C1 segment of cervical spinal cord (tissue), 14 donors: ENCODE measurements around the gene TANGO2.
A peak's percentile ranks its signal among the peaks of the same experiment; 100 is the strongest.
"Not testable (repeated sequence)": the region's sequence is repeated elsewhere in the genome, so short reads cannot be mapped to it uniquely, and the experiment has no call there.

Source experiments
- DNase-seq, 14 donors: peaks; one replicate each; lab custom pipeline; 2025; lab: John Stamatoyannopoulos, UW

The TANGO2 gene

DNA sequence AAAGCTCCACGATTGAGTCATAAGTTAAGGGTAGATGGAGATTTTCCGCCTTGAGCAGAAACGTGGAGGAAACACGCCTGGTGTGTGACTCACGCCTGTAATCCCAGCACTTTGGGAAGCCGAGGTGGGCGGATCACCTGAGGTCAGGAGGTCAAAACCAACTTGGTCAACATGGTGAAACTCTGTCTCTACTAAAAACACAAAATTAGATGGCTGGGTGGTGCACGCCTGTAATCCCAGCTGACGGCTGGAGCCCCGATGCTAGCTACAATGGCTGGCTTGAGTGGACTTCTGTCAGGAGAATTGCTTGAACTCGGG, 41.8 kb downstream of the TANGO2 start:
- no peak for DNase-seq

DNA sequence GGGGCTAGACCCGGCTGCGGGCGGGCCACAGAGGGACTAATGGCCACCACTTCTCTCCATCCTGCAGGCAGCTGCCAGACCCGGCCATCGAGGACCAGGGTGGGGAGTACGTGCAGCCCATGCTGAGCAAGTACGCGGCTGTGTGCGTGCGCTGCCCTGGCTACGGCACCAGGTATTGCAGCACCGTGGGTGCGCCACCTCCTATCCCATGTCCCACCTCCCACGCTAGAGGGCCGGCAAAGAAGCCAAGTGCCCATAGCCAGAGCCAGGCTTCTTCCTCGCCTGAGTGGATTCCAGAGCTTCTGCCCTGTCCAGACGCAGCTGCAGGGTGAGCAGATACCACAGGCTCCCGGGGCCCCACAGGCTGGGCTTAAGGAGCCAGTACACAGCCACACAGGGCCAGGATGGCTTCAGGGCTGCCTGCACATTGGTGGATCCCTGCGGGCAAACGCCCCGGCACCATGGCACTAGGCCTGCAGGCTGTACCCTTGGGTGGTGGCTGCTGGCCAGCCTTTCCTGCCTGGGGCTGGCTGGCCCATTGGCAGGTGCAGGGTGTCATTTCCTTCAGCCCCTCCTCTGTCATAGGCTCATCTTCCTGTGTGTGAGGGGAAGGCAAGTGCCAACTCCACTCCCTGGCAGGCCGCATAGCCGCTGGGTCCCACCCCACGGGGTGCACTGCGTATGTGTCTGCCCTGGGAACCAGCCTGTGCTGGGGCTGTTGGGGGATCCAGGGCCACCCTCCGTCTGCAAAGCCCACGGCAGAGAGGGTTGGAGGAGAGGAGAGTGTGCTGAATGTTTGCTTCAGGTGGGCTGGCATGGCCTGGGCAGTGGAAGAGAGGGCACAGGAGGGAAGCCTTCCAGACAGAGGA, 42.6 kb downstream of the TANGO2 start:
- DNase-seq = no peak

DNA sequence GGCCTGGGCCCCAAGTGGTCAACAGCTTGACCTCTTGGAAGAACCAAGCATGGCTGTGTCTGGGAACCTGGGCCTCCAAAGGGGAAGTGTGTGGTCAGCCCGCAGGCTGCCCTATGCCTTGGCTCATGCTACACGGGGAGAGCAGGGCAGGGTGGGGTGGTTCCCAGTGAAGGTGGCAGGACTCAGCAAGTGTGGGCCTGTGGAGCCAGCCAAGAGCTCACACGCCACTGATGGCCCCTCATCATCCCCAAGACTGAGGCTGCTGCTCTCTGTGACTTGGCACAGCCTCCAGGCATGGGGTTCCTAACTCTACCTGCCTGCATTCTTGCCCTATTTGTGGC, 43.2 kb downstream of the TANGO2 start:
- DNase-seq = no peak

DNA sequence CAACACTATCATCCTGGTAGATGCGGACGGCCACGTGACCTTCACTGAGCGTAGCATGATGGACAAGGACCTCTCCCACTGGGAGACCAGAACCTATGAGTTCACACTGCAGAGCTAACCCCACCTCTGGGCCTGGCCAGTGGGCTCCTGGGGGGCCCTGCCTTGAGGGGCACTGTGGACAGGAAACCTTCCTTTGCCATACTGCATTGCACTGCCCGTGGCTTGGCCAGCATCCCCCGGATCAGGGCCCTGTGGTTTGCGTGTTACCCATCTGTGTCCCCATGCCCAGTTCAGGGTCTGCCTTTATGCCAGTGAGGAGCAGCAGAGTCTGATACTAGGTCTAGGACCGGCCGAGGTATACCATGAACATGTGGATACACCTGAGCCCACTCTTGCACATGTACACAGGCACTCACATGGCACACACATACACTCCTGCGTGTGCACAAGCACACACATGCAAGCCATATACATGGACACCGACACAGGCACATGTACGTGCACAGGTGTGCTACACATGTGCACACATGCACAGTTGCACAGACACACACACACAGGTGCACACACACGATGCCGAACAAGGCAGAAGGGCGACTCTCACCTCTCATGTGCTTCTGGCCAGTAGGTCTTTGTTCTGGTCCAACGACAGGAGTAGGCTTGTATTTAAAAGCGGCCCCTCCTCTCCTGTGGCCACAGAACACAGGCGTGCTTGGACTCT, 43.8 kb downstream of the TANGO2 start:
- no peak for DNase-seq

DNA sequence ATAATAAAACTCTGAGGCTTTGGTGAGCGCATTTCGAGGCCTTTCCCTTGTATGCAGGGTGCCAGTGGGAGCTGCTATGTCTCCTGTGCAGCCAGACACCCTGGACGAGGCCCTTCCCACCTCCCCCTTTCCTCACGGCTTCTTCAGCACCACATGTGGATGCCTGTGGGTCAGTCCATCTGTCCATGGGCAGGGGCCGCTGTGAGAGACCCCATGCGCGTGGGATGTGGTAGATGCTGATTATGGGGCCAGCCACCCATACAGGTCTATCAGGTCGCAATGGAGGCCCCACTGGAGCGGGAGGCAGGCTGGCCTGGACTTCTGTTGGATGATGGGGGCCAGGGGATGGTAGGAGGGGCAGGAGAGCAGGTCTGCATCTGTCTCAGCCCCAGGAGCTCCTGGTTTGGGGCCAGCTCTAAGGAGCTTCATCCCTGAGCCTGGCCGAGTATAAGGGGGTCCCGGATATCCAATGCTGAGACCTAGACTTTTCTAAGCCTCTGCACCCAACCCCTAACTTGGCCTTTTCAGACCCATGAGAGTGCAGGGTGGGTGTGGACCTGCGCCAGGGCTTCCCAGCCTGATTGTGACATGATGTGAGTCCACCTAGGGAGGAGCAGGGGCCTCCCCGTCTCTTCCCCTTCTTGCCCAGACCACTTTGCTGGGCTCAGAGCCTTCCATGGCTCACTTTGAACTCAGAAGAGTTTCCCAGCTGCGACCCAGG, 45.1 kb downstream of the TANGO2 start:
- DNase-seq = no peak

DNA sequence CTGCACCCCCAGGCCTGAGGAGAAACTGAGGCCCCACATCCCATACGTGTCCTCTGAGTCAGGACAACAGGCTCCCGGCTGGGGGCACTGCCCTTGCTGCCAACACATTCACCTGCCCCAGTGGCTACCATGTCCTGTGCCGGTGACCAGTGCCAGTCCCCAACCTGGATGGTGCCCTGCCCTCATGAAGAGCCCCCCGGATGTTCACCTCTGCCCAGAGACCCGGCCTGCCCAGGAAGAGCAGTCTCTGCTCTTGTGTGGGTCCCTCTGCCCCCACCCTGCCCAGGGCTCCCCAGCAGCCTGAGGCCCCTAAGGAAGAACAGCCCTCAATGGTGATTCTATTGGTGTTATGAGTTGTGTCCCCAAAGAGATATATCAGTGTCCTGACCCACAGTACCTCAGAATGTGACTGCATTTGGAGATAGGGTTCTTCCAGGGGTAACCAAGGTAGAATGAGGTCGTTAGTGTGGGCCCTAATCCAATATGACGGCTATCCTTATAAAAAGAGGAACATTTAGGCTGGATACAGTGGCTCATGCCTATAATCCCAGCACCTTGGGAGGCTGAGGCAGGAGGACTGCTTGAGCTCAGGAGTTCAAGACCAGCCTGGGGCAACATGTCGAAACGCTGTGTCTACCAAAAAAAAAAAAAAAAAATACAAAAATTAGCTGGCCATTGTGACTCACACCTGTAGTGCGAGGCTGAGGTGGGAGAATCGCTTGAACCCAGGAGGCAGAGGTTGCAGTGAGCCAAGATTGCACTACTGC, 45.9 kb downstream of the TANGO2 start:
- DNase-seq = no peak

DNA sequence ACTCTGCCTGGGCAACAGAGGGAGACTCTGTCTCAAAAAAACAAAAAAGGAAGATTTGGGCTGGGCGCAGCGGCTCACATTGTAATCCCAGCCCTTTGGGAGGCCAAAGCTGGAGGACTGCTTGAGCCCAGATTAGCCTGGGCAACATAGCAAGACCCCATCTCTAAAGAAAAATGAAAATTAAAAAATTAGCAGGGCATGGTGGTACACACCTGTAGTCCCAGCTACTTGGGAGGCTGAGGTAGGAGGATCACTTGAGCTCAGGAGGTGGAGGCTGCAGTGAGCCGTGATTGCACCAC, 46.4 kb downstream of the TANGO2 start:
- not testable (repeated sequence) for DNase-seq

DNA sequence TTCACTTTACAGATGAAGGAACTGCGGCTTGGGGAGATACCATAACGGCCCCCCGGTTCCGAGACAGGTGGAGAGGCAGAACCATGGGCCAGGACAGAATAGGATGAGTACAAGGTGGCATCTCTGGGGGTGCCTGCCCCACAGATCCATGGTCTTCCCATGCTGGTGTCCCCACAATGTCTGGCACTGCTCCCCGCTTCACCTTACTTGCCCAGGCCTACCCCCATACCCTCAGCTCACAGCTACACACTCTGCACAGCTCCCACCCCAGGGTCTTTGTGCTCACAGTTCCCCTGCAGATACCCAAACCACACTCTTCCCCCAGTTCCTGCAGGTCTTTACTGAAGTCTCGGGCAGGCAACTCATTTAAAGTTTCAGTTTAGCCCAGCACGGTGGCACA, 47.7 kb downstream of the TANGO2 start:
- no peak for DNase-seq

DNA sequence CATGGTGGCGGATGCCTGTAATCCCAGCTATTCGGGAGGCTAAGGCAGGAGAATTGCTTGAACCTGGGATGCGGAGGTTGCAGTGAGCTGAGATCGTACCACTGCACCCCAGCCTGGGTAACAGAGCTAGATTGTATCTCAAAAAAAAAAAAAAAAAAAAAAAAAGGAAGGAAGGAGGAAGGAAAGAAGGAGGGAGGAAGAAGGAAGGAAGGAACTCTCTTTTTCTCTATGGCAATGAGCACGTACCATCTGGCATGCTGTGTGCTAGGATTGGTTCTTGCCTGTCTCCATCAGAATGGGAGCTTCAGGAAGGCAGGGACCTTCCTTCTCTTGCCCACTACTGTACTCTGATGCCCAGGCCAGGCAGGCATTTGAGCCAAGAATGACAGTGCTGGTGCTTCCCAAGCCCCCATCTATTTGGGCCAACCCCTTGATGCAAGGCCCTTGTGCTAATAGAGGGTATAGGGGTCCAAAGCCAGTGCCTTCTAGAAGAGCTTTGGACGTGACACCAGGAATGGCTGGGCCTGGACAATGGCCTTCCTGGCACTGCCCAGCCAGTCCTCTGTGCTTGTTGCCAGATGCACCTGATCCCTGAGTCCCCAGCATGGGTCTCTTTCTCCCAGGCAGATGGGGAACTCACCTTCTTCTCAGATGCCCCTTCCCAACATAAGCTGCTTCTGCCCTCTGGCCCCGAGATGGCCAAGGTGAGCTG, 48.6 kb downstream of the TANGO2 start:
- no peak for DNase-seq

DNA sequence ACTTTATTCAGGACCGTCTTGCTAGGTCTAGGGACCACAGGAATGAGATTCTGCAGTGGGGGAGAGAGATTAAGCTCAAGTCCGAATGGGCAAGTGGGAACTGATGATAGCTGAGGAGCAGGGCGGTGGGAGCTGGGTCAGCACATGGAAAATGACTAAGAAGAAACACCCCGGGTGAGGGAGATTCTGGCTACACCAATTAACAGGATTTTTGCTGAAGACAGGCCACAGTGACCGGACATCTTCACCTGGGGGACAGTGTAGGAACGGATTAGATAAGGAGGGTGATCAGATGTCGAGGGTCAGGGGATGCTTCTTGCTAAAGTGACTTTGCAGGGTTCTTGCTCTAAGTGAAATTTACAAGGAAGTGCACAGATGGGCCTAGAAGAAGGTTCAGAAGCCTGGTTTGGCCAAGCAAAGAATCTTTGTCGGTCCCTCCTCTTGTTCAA, 50.6 kb downstream of the TANGO2 start:
- no peak for DNase-seq

DNA sequence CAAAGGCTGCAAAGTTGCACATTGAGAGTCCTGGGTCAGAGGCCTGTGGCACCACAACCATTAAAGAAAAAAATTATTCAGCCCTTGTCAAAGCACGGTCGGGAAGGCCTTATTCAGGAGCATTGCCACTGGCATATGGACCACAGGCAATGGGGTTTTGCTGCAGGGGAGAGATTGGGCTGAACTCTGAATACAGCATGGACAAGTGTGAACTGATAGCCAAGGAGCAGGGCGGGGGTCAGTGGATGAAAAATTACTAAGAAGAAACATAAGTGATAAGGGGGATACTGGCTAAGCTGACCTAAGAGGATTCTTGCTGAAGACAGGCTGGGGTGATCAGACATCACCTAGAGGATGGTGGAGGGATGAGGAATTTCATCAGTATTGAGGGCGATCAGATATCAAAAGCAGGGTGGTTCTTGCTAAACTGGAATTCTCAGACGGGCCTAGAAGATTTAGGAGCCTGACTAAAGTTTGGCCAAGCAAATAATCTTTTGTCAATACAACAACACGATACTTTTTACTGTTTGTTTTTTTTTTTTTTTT, 55.8 kb downstream of the TANGO2 start:
- no peak for DNase-seq

DNA sequence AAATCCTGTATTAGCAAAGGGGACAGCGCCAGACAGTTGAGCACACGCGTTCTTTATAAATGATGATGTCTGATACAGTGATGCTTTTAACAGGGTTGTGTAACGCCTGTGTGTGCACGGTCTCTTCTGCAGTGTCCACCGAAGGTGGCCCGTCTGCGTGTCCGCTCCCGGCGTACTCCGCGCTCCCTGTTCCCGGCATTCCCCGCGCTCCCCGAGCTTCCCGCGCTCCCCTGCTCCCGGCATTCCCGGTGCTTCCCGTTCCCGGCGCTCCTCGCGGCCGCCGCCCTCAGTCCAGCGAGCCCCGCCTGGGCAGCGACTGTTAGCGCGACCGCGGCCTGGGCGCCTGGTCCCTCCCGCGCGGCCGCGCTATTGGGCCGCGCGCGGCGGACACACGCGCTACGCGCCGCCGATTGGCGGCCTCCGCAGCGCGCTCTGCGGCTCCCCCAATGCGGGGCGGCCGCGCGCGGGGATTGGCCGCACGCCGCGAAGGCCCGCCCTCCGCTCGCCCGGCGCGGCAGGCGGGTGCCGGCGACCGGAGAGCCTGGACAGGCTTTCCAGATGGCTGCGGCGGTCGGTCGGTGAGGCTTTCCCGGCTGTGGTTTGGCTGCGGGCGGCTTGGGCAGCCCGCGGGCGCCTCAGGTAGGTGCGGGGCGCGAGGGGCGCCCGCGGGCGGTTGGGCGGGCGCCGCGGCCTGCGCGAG, 59.0 kb downstream of the TANGO2 start, which contains the start of gene DGCR8:
TSS of gene DGCR8 (plus strand) at position 497 of the 700 bp plus-strand sequence. CDS start 5,723 bp downstream, outside the sequence.
- DNase-seq = peak; percentile 44 to 95 (median 88)

DNA sequence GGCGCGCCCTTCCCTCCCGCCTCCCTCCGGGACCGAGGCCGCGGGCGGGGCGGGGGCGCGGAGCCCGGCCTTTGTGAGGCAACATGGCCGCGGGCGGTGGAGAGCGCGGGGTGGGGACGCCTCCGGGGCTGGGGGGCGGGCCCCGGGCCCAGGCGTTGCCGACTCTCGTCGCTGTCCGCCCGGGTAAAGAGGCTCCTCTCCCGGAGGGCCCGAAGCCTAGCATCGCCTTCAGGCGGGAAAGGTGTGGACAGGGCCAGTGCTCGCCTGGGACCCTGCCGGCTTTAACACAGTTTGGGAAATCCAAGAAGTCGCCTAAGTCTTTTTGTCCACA, 59.5 kb downstream of the TANGO2 start:
- DNase-seq = peak in 8 of 14 donors; percentile 45 to 78 (median 64)

DNA sequence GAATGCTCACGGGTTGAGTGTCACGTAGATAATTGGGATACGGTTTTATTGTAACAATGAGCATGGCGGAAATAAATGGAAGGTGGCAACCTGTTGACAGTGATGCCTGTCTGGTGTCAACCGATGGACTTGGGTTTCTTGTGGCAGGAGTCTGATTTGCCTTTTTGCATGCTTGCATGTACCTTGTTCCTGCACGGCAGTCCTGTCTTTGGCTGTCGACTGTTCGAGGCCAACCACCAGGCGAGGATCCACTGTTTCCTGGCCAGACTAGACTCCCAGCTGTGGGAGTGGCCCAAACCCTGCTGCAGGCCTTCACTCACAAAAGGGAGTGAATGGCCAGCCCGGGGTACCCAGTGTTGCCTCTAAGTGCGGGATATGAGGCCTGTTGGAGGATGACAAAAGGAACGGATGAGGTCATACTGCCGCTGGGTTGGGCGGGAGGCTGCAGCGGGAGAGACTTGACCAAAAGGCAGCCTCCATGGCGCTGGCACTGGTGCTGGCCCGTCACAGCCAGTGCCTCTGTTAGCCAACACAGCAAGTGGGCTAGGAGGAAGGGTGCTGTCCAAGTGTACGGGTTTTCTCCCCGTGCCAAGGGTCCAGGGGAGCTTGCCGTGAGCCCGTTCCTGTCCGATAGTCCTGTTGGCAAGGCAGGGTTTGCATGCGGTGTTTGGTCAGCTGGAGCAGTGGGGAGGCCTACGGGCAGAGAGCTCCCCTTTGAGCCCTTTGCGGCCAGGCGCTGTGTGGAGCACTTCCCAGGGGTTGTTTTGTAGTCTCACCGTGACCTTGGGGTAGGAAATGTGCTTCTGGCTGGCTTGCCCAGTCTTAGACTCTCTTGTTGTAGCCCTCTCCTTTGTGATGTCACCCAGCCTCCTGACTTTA, 60.1 kb downstream of the TANGO2 start:
- DNase-seq = peak in 4 of 14 donors; percentile 13 to 50 (median 23)

DNA sequence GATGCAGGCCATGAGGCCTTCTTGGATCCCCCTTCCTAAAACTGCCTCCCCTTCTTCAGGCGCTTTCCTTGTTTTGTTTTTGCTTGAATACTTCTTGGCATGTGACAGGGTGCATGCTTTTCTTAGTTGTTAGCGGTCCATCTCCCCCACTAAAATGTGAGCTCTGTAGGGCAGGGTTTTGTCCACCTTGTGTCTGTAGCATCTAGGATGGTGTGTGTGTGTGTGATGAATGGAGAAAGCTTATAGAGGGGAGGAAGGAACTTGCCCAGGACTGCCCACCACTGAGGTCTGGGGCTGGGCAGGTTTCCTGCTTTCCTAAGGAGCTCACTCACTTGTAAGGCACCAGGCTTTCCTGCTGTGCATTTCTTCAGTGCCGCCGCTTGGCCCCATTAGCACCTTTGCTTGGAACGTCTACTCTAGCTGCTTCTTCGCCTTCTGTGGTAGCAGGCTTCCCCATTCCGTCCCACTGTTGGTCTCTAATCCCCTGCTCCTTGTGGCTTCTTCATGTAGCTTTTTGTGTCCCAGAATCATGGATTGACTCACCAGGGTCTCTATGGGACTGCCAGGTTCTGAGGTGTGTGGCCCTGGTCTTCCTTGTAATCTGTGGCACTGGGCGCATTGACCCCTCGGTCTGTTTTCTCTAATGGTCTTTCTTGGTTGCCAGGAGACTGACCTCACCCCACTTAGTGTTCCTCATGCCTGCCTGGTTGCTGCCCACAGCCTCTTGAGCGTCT, 62.4 kb downstream of the TANGO2 start:
- DNase-seq = no peak

DNA sequence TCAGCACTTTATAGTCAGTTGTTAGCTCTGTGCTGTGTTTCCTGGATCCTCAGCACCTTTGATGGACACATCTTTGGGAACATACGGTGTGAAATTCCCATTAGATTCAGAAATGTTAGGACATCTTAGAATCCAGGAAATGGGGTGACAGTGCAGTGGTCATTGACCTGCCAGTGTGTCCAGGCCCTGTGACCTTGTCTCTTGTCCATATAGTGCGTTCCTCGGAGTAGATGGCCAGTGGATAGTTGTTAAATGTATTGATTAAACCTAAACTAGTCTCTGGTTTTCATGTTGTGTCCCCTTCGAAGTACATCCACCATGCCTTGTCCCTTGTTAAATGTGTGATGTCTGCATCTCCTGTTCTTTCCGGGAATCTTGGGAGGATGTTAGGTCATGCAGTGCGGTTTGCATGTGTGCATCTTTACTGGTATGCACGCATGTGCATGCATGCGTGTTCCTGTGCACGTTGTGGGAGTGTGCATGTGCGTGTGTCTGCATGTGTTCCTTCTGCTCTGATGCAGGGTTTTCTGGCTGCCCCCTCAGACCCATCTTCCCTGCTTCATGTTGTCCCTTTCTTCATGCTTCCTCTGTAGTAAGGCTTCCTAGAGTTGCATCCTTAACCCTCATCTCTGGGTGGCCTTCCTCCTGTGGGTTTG, 63.1 kb downstream of the TANGO2 start:
- DNase-seq = no peak

DNA sequence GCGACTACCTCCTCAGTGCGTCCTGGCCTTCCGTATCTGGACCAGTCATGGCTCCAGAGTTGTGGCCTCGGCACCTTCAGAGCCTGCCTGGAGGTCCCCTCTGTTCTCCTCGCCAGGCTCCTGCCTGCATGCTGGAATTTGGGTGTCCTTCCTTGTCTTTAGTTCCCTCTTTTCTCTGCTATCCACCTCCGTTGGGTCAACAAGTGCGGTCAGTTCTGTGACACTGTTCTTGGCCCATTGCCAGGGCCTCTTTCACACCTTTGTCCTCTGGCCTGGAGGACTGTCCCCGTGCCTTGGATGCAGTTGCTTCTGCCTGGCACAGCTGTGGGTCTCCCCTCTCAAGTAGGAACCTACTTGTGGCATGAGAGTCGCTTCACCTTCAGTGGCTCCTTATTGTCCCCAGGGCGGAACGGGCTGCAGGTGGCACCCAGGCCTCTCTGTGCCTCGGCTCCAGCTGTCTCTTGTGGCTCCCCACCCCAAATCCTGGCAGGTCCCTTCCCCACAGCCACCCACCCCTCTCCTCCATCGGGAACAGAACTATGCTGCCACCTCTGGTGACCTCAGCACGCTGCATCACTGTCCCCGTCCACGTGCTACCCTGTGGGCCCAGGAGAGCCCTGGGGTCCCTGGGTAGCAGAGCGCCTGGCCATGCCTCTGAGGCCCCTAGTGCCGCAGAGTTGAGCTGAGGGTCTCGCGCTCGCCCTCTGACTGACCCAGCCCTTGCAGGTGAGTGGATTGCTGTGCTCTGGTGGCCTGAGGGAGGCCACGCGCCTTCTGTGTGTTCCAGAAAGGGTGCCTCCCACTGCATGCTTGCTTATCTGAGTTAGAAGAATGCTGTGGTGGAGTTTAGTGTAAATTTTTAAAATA, 63.9 kb downstream of the TANGO2 start:
- DNase-seq = no peak
